GM13977 (cell line): ENCODE results near the gene TAAR6.
A peak's percentile ranks its signal among the peaks of the same experiment; 100 is the strongest.
"Not testable (repeated sequence)": the region's sequence is repeated elsewhere in the genome, so short reads cannot be mapped to it uniquely, and the experiment has no call there.

Experiments used
- DNase-seq: peaks from one replicate; pipeline ENCODE4 v3.0.0; 2012; ENCODE audit warnings: low spot score
- CTCF ChIP-seq: IDR thresholded peaks from 2 replicates; pipeline ENCODE4 v1.5.1; 2012; ENCODE audit warnings: mild to moderate bottlenecking, control low read depth; ENCODE audit not compliant: insufficient read depth; ENCODE audit errors: extremely low read depth, missing control alignments
- in situ Hi-C: fragments of 300-500 bp; cut with MboI; formaldehyde crosslinking; loops from one replicate; pipeline ENCODE4 v1.12.0; 2022; ENCODE audit warnings: low sequenced_read_pairs, low pct_unique_long_range_greater_than_20kb, mixed read lengths, inconsistent platforms; ENCODE audit not compliant: unreplicated experiment

The TAAR6 gene

GRCh38 chr6:132530293-132530974 lies 39.7 kb upstream of the TAAR6 start:
- in situ Hi-C loops = no loop called here
- TF ChIP-seq CTCF = peak; percentile 70
- peak; percentile 24 for DNase-seq

- in situ Hi-C loops = not testable (repeated sequence)
Measured at GRCh38 chr6:132534546-132534945, 35.6 kb upstream of the TAAR6 start.

GRCh38 chr6:132537145-132537544 lies 33.0 kb upstream of the TAAR6 start:
- DNase-seq = no peak
- in situ Hi-C loops = no loop called here
- TF ChIP-seq CTCF = no peak

More at GRCh38 chr6:132534546-132534945, 35.6 kb upstream of the TAAR6 start:
- DNase-seq = not testable (repeated sequence)

- no peak for TF ChIP-seq CTCF
- DNase-seq = no peak
- in situ Hi-C loops = no loop called here
Measured at GRCh38 chr6:132537977-132538376, 32.1 kb upstream of the TAAR6 start, which contains the start of gene TAAR9. Gene TAAR9, plus strand, starts transcription at chr6:132538277. Its CDS starts 13 bp downstream, at chr6:132538290.

- DNase-seq = no peak
- no peak for TF ChIP-seq CTCF
- in situ Hi-C loops = no loop called here
Measured at GRCh38 chr6:132544826-132545225, 25.3 kb upstream of the TAAR6 start.

GRCh38 chr6:132548746-132549463 lies 21.2 kb upstream of the TAAR6 start:
- TF ChIP-seq CTCF = no peak
- no peak for DNase-seq

GRCh38 chr6:132551214-132551613 lies 18.9 kb upstream of the TAAR6 start:
- TF ChIP-seq CTCF = no peak
- DNase-seq = no peak
- in situ Hi-C loops = no loop called here

More at GRCh38 chr6:132548746-132549463, 21.2 kb upstream of the TAAR6 start:
- in situ Hi-C loops = no loop called here
